Fibroblast of lung (primary cell): ENCODE data around the gene LGALS8. TPM values are rescaled to one million over a fixed set of nuclear protein-coding genes. Genes with fewer than 3 reads are reported as not detected.

Source experiments
- DNase-seq, 2 donors: peaks; one replicate each; pipeline versions ENCODE4 v3.0.0 to v3.0.0-alpha.2; 2010; ENCODE audit warnings: low read depth in 2 of 2
- H2AFZ ChIP-seq: 2 replicates; pipeline ENCODE4 v1.5.1; 2012; ENCODE audit warnings: low read length, control low read depth, inconsistent platforms
- H3K27ac ChIP-seq: 2 replicates; pipeline ENCODE4 v1.5.1; 2011; ENCODE audit warnings: low read length, control low read depth; ENCODE audit not compliant: insufficient read depth
- H3K27me3 ChIP-seq: 2 replicates; pipeline ENCODE4 v1.5.1; 2011; ENCODE audit warnings: mild to moderate bottlenecking, low read length; ENCODE audit not compliant: control insufficient read depth, insufficient read depth
- H3K36me3 ChIP-seq: 2 replicates; pipeline ENCODE4 v1.5.1; 2011; ENCODE audit warnings: low read length; ENCODE audit not compliant: control insufficient read depth, insufficient read depth
- H3K4me1 ChIP-seq: 2 replicates; pipeline ENCODE4 v1.5.1; 2011; ENCODE audit warnings: low read length; ENCODE audit not compliant: control insufficient read depth, insufficient read depth; ENCODE audit errors: extremely low read depth
- H3K4me2 ChIP-seq: 2 replicates; pipeline ENCODE4 v1.5.1; 2011; ENCODE audit warnings: low read length, control low read depth; ENCODE audit not compliant: insufficient read depth; ENCODE audit errors: extremely low read depth
- H3K4me3 ChIP-seq, 4 experiments: fragments of 200-600 bp in 1 of 4; sonication (generic) in 1 of 4; replicated peaks in 1 of 4; 2 replicates each; pipeline ENCODE4 v1.5.1; 2011 to 2016; ENCODE audit warnings: low read length in 4 of 4, low read depth in 3 of 4, mild to moderate bottlenecking in 3 of 4, control low read depth in 2 of 4, inconsistent platforms in 1 of 4, mixed read lengths in 1 of 4; ENCODE audit not compliant: insufficient read depth in 1 of 4; ENCODE audit errors: control extremely low read depth in 1 of 4
- H3K79me2 ChIP-seq: 2 replicates; pipeline ENCODE4 v1.5.1; 2012; ENCODE audit warnings: mild to moderate bottlenecking, low read length, inconsistent platforms; ENCODE audit not compliant: control insufficient read depth, insufficient read depth
- H3K9ac ChIP-seq: 2 replicates; pipeline ENCODE4 v1.5.1; 2011; ENCODE audit warnings: mild to moderate bottlenecking, low read length, control low read depth; ENCODE audit not compliant: insufficient read depth
- H3K9me3 ChIP-seq: 2 replicates; pipeline ENCODE4 v1.5.1; 2012; ENCODE audit warnings: low read depth, low read length; ENCODE audit not compliant: control insufficient read depth, insufficient read depth
- H4K20me1 ChIP-seq: 2 replicates; pipeline ENCODE4 v1.5.1; 2011; ENCODE audit warnings: low read length; ENCODE audit not compliant: control insufficient read depth, insufficient read depth; ENCODE audit errors: extremely low read depth
- EZH2 ChIP-seq: IDR thresholded peaks from 2 replicates; pipeline ENCODE4 v1.5.1; 2012; ENCODE audit warnings: low read length, control low read depth, mild to moderate bottlenecking; ENCODE audit errors: missing control alignments
- polyA plus RNA-seq, 2 donors: library from polyadenylated mRNA; depleted of rRNA in 1 of 2; stranded (reverse) in 1 of 2; unstranded in 1 of 2; fragments of >200 nt; gene quantifications; 2 replicates each; pipeline ENCODE4 v1.2.1, GENCODE V29; 2011 to 2012; ENCODE audit warnings: missing spikeins in 1 of 2
- total RNA-seq: library from RNA; depleted of rRNA; stranded (reverse); fragments of >200 nt; gene quantifications from 2 replicates; pipeline ENCODE4 v1.2.1, GENCODE V29; 2014
- TF ChIP-seq, protein P1 (sequence below), 2 donors: IDR thresholded peaks in 1 of 2; conservative IDR thresholded peaks in 1 of 2; 1 replicate in 1 of 2; 2 replicates in 1 of 2; pipeline ENCODE4 v1.5.1; 2011 to 2012; ENCODE audit warnings: low read length in 2 of 2, control low read depth in 1 of 2, inconsistent platforms in 1 of 2, low read depth in 1 of 2, mild to moderate bottlenecking in 1 of 2

LGALS8 gene
- total and polyA plus RNA-seq, 2 donors (not counting 1 experiment from before 2014, with no cell fraction given), result 53.1 to 64.2 TPM

DNA sequence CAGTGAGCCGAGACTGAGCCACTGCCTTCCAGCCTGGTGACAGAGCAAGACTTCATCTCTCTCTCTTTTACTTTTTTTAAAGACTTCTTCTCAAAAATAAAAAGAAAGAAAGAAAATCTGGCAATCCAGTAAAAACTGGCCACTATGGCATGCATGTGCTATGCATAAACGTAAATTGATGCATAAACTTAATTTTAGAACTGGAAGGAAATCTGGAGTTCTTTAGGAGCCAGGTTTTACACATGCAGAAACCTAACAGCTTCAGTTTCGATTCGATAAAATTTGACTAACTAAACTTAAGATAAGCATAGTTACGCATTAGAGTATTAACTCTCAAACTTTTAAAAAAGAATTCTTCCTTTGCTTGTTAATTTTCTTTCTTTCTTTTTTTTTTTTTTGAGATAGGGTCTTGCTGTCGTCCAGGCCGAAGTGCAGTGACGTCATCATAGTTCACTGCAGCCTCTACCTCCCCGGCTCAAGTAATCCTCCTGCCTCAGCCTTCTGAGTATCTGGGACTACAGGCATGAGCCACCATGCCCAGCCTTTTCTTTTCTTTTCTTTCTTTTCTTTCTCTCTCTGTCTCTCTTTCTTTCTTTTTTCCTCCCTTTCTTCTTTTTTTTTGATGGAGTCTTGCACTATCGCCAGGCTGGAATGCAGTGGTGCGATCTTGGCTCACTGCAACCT, 11.9 kb upstream of the LGALS8 start:
- H3K36me3 ChIP-seq, result no peaks in the 10 kb centered on the region
- H4K20me1 ChIP-seq, result no peaks in the 10 kb centered on the region
- no peaks in the 10 kb centered on the region for H3K79me2 ChIP-seq
- H2AFZ ChIP-seq, result no peak overlapping the region
- H3K4me2 ChIP-seq, result no peak overlapping the region
- H3K4me3 ChIP-seq, result no peak overlapping the region
- no peak overlapping the region for H3K27ac ChIP-seq
- no peaks in the 10 kb centered on the region for H3K9me3 ChIP-seq
- no peaks in the 10 kb centered on the region for H3K4me1 ChIP-seq
- no peak overlapping the region for H3K9ac ChIP-seq
- TF ChIP-seq, protein P1, sequence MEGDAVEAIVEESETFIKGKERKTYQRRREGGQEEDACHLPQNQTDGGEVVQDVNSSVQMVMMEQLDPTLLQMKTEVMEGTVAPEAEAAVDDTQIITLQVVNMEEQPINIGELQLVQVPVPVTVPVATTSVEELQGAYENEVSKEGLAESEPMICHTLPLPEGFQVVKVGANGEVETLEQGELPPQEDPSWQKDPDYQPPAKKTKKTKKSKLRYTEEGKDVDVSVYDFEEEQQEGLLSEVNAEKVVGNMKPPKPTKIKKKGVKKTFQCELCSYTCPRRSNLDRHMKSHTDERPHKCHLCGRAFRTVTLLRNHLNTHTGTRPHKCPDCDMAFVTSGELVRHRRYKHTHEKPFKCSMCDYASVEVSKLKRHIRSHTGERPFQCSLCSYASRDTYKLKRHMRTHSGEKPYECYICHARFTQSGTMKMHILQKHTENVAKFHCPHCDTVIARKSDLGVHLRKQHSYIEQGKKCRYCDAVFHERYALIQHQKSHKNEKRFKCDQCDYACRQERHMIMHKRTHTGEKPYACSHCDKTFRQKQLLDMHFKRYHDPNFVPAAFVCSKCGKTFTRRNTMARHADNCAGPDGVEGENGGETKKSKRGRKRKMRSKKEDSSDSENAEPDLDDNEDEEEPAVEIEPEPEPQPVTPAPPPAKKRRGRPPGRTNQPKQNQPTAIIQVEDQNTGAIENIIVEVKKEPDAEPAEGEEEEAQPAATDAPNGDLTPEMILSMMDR (conservative IDR thresholded peaks at IDR 0.05 in 1 of 2, IDR thresholded peaks at IDR 0.05 in 1 of 2; ENCODE audit: low read depth in 1 of 2, low read length in 2 of 2), result no peak
- TF ChIP-seq EZH2, result no peak
- no peaks in the 10 kb centered on the region for H3K27me3 ChIP-seq
- DNase-seq, result no peak

DNA sequence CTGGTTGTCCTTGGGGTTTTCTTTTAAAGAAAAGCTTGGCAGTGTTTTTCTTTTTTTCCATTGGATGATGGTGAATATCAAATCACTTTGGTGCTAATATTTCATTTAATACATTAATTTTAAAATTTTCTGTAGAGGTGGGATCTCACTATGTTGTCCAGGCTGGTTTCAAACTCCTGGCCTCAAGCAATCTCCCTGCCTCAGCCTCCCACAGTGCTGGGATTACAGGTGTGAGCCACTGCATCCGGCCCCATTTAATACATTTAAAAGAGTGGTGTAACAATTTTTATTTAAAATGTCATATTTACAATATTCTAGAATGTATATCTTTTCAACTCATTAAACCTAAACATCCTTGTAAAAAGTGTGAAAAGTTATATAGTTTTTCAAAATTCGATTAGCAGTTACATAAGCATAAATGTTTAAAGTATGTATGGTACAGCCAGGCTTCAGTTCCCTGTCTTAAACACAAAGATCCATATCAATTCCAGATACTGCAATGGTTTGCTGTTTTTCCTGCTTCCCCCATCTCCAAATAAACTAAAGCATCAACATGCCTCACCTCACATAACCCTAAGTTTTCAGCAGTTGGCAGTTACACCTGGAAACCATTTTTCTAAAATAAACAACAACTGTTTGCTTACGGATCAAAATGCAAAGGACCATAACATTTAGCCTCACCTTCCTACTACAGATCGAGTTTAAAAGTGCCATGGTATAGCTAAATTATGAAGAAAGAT, 8.9 kb upstream of the LGALS8 start:
- Histone ChIP-seq H3K36me3 (no peaks in the 10 kb centered on the region), H3K4me3 (no peak overlapping the region), H3K4me1 (no peaks in the 10 kb centered on the region), H4K20me1 (no peaks in the 10 kb centered on the region), H3K9ac (no peak overlapping the region), H3K27ac (no peak overlapping the region), H2AFZ (no peak overlapping the region), H3K4me2 (no peak overlapping the region), H3K27me3 (no peaks in the 10 kb centered on the region), H3K9me3 (no peaks in the 10 kb centered on the region), H3K79me2 (no peaks in the 10 kb centered on the region)
- no peak for DNase-seq
- TF ChIP-seq, protein P1 (conservative IDR thresholded peaks at IDR 0.05 in 1 of 2, IDR thresholded peaks at IDR 0.05 in 1 of 2; ENCODE audit: low read depth in 1 of 2, low read length in 2 of 2), result no peak
- TF ChIP-seq EZH2, result no peak

DNA sequence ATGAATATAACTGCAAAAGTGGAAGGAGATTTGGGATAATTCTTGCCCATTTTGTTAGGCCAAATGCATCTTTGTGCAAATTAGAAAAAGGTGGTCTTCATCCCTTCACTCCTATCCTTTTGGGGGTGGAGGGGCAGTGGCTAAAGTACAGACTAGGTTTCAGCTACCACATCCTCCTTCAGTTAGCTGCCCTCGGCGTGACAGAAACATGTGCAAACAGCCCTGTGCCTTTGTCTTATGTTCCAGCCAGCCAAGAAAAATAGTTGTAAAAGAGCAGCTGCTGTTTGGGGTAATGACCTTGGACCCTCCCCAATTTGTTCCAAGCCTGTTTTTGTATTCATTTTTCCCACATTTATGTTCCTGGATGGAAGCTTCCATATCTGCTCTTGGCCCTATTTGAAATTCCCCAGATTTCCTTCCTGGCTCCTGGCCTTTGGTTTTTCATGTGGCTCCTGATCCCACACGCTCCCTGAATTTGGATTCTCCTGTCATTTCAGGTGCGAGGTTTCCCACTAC, 8.3 kb upstream of the LGALS8 start:
- Histone ChIP-seq H3K36me3 (no peaks in the 10 kb centered on the region), H3K4me2 (no peak overlapping the region), H3K79me2 (no peaks in the 10 kb centered on the region), H3K27ac (no peak overlapping the region), H3K9ac (no peak overlapping the region), H3K27me3 (no peaks in the 10 kb centered on the region), H3K4me3 (no peak overlapping the region), H2AFZ (no peak overlapping the region), H3K9me3 (no peaks in the 10 kb centered on the region), H4K20me1 (no peaks in the 10 kb centered on the region), H3K4me1 (no peaks in the 10 kb centered on the region)
- no peak for DNase-seq
- no peak for TF ChIP-seq EZH2
